NB4 (cell line): Measurements from ENCODE around the gene DIO3.
"Not testable (repeated sequence)": the region's sequence is repeated elsewhere in the genome, so short reads cannot be mapped to it uniquely, and the experiment has no call there.

Experiments
- DNase-seq: peaks from one replicate; pipeline ENCODE4 v3.0.0; 2010; ENCODE audit warnings: low read depth
- H3K4me3 ChIP-seq: one replicate; pipeline ENCODE4 v1.5.1; 2011; ENCODE audit warnings: mild to moderate bottlenecking, low read depth, low read length, moderate library complexity
- MAX ChIP-seq: IDR thresholded peaks from 2 replicates; pipeline ENCODE4 v1.6.1; 2011; ENCODE audit warnings: low read depth, low read length
- MYC ChIP-seq: IDR thresholded peaks from 2 replicates; pipeline ENCODE4 v1.6.1; 2011; ENCODE audit warnings: low read depth, low read length
- POLR2A ChIP-seq: IDR thresholded peaks from 2 replicates; pipeline ENCODE4 v1.6.1; 2011; ENCODE audit warnings: mild to moderate bottlenecking; ENCODE audit not compliant: insufficient read length; ENCODE audit errors: extremely low read depth
- TF ChIP-seq, protein P1 (sequence below): IDR thresholded peaks from one replicate; pipeline ENCODE4 v1.5.1; 2012; ENCODE audit warnings: low read depth, low read length

The DIO3 gene

GRCh38 chr14:101553393-101553792 is 7.9 kb upstream of the DIO3 start:
- no peak for DNase-seq
- TF ChIP-seq, protein P1, sequence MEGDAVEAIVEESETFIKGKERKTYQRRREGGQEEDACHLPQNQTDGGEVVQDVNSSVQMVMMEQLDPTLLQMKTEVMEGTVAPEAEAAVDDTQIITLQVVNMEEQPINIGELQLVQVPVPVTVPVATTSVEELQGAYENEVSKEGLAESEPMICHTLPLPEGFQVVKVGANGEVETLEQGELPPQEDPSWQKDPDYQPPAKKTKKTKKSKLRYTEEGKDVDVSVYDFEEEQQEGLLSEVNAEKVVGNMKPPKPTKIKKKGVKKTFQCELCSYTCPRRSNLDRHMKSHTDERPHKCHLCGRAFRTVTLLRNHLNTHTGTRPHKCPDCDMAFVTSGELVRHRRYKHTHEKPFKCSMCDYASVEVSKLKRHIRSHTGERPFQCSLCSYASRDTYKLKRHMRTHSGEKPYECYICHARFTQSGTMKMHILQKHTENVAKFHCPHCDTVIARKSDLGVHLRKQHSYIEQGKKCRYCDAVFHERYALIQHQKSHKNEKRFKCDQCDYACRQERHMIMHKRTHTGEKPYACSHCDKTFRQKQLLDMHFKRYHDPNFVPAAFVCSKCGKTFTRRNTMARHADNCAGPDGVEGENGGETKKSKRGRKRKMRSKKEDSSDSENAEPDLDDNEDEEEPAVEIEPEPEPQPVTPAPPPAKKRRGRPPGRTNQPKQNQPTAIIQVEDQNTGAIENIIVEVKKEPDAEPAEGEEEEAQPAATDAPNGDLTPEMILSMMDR, result no peak
- TF ChIP-seq POLR2A, result no peak
- TF ChIP-seq MYC, result no peak
- no peak for TF ChIP-seq MAX
- no peak overlapping the region for H3K4me3 ChIP-seq

DNA sequence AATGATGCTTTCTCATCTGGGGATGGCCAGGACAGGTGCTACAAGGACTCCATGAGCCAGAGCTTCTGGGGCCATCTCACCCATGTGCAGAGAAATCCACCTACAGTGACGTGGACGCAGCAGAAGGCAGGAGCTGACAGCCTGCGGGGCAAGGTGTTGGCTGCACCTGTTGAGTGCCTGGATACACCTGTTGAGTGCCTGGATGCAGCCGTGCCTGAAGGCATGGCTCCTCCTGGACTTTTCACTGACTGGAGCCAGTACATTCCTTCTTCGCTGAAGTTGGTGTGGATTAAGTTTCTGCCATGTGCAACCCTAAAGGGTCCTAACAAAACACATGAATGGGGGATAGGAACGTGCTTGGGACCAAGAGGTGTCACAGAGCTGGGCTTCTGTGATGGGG is 7.4 kb upstream of the DIO3 start:
- no peak for DNase-seq
- no peak overlapping the region for H3K4me3 ChIP-seq
- TF ChIP-seq MYC (no peak), MAX (no peak), POLR2A (no peak)
- TF ChIP-seq, protein P1, result no peak

DNA sequence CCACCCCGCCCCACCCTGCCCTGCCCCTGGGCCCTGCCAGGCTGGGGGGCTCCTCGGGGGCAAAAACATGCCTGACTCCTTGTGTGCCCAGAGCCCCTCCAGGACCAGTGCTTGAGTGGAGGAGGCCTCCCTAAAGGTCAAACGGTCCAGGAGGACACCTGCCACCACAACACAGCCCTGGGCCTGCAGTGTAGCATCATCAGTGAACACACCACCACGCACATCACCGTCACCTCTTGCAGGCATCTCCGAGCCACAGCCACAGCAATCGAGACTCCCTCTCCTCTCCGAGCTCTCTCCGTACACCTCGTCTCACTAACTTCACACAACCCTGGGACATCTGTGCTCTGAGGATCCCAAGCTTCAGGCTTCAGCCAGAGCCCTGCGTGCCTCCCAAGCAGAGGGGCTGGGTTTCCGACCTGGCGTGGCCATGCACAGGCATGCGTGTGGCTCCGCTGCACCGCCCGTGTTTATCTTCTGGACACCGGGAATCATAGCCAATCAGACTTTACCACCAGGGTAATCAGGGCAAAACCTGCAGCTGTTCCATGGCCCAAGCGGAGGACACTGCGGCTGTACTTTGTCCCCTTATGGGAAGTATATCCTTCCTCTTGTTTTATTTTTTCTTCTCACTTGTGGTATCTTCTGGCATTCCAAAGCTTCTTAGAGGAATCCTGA is 6.2 kb upstream of the DIO3 start:
- no peak for DNase-seq
- TF ChIP-seq MYC (no peak), POLR2A (no peak), MAX (no peak)
- TF ChIP-seq, protein P1, result no peak
- H3K4me3 ChIP-seq, result no peak overlapping the region

DNA sequence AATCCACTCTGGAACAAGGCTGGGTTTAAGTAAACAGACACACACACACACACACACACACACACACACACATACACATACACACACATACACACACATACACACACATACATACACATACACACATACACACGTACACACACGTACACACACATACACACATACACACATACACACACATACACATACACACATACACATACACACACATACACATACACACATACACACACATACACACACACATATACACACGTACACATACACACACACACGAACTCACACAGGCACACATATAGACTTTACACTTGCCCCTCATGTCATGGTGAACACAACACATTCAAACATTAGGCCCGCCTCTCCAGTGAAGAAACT is 5.6 kb upstream of the DIO3 start:
- not testable (repeated sequence) for DNase-seq, H3K4me3 ChIP-seq

GRCh38 chr14:101556131-101556530 is 5.2 kb upstream of the DIO3 start:
- no peak for DNase-seq
- H3K4me3 ChIP-seq, result no peak overlapping the region
- TF ChIP-seq MAX, result no peak
- TF ChIP-seq, protein P1, result no peak
- no peak for TF ChIP-seq POLR2A
- no peak for TF ChIP-seq MYC

DNA sequence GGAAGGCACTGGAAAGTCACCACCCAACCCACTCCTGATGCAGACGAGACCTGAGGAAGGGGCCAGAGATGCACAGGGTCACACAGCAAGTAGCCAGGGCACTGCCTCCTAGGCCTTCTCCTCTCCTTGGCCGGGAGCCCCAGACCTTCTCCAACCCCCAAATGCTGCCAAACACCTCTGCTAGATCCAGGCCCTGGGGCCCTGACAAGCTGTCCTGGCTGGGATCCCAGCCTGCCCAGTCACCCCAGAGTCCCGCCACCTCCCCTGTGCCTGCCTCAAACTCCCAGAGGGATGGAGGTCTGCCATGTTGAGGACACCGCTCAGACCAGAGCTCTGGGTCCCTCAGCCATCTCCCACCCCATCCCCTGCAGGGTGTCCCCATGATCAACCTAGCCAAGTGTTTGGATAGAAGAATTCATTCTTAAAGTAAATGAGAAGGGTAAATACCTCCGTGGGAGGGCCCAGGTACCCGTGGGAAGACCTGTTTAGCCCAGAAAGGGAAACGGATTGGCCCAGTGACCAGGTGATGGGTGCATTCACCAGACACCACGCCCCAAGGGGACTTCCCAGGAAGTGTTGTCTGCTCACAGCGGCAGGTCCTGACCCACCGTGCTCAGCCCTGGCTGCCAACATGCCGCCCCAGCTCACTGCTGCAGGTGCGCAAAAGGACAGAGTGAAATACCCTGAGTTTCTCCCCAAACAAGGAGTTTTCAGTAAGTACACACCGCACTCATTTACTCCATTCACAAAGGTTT is 4.6 kb upstream of the DIO3 start:
- no peak overlapping the region for H3K4me3 ChIP-seq
- TF ChIP-seq, protein P1, result no peak
- TF ChIP-seq POLR2A, result no peak
- no peak for TF ChIP-seq MAX
- no peak for TF ChIP-seq MYC
- DNase-seq, result no peak
